ENCODE data around the gene TPPP3.

The TPPP3 gene

DNA sequence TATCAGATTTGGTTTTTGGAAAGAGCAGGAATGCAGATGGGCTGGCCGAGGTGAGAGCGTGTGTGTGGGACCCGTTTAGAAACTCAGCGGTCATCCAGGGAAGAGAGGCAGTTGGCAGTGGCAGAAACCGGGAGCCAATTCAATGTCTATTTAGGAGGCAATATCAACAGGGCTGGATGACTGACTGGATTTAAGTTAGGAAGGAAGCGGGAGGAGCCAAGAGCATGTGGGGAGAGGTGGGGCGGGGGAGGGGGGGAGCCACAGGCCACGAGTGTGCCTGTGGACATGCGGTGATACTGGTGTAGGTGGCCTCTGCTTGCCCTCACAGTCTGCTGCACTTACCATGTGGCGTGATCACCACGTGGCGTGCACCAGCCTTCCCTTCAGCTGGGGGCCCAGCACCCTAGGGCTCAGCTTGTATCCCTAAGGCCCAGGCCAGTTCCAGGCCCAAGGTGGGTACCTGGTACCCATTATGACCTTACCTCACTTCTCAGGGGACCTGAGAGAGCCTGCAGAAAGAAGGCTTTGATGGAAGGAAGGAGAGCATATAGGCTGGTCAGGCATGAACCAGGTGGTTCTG lies 10.8 kb upstream of the TPPP3 start:
- DNase-seq: no peak

DNA sequence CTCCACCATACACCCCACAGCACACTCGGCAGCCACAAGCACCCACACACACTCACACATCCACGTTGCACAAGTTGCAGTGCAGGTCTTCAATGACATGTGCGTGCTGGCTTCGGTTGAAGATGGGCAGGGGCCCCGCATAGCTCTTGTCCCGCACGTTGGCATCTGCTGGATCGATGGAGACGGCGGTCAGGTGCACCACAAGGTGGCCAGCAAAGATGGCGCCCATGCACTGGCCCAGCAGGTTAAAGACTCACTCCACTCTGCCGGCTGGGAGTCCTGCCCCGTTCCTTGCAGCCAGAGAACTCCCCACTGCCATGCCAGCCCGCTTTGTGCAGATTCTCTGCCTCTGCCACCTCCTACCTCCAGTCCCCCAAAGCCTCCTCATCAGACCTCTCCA lies 7.6 kb upstream of the TPPP3 start:
- DNase-seq: no peak

DNA sequence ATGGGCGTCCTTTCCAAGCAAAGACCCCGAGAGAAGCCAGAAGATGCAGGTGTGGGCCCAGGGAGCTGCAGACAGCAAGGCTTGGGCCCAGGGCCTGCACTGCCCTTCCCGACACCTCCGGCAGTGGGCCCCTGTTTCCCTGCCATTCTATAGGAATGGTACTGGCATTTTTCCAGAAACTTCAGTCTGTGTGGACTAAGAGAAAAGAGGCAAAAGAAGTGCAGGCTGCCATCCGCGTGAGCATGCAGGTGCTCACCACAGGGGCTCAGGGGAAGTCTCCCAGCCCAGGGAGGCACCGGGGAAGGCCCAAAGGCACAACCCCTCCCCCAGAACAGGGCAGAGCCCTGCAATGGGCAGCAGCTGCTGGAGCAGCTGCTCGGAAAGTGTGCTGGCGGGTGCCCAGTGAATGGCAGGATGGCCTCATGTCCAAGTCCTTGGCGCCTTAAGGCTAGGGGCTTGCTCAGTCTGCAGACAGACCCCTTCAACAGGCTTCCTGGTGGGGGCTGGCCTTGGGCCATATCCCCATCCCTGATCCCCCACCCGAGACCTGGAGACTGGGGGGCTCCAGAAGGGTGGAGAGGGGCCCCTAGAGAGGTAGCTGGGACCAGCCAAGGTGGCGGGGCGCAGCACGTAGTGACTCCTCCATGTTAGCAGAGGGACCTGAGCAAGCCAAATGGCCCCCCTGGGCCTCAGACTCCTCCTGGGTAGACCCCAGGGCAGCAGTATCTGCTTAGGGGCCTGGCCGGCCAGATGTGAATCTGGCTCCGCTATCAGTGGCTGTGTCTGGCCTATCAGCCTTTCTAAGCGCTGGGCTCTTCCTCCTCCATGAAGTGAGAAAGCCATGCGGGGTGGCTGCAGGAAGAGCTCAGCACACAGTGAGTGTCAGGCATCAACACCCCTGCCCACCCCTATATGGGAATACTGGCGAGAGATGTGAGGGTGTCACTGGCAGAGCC lies 6.7 kb upstream of the TPPP3 start:
- peak; percentile 14 for DNase-seq

DNA sequence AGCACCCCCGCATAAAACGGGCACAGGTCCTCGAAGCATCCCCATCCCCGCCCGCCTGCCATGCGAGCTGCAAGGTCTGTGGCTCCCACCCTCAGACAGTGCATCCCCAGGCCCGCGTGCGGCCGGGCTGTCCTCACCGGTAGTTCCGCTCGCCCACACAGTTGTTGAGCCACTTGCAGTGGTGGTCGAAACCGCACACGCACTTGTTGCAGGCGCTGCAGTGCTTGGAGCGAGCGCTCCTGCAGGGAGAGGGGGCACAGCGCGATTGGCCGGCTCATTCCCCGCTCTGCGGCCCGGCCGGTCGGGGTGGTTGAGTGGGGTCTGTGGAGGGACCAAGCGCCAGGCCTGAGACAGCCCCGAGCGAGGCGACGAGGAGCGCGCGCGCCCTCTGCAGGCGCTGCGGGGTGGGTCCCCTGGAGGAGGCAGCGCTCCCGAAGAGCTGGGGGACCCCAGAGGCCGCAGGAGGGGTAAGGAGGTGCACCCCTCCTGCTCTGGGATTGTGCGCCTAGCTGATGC lies 6.0 kb upstream of the TPPP3 start:
- DNase-seq: peak; percentile 18

DNA sequence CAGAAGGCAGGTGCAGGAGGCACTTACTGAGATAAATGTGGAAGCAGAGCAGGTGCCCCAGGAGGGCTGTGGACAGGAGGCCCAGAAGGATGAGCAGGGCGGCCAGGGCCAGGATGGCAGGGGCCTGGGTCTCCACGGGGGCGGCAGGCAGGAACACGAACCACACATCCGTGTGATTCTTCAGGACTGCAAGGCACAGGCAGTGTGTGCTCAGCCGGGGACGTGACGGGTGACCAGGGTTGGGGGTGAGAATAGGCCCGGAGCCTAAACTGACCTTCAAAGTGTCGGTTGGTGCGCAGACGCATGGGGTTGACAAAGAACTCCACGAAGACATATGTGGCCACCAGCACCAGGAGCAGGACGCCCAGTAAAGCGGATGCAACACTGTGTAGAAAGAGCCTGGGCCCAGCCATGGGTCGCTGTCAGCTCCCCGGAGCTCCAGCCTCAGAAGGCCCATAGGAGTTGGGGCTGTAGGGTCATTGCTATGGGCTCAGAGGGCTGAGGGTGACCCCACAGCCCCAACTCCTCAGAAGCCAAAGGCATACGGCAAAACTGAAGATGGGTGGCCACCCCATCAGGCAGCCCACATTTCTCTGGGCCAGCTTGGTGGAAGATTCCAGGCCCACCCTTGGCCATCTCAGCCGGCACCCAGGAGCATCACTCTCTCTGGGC lies 5.4 kb upstream of the TPPP3 start:
- DNase-seq: no peak

DNA sequence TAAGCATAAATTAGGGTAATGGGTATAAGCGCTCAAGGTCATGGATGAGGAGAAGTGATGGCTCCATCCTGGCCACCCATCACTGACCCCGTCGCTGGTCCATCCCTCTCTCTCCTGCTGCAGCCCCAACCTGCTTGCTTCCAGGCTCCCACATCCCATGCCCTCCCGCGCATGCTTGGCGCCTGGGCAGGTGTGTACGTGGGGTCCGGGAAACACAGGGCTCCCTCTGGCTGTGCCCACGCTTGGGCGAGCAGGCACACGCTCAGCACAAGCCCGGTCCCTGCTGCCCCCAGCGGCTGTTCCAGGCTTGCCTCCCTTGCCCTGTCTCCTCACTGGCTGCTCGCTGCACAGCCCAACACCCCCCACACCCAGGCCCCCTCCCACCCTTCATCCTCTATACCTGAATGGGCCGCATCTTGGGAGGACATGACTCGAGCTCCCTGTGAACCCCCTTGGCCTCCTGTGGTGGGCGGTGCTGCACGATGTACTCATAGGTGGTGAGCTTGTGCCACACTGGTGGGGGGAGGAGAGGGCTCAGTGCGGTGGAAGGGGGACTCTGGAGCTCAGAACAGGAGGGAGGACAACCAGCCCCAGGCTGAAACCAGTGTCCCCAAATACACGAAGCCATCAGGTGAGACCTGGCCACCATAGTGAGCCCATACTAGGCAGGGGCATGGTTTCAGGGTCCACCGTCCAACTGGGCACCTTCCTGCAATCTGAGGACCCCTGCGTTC lies 4.7 kb upstream of the TPPP3 start:
- no peak for DNase-seq

DNA sequence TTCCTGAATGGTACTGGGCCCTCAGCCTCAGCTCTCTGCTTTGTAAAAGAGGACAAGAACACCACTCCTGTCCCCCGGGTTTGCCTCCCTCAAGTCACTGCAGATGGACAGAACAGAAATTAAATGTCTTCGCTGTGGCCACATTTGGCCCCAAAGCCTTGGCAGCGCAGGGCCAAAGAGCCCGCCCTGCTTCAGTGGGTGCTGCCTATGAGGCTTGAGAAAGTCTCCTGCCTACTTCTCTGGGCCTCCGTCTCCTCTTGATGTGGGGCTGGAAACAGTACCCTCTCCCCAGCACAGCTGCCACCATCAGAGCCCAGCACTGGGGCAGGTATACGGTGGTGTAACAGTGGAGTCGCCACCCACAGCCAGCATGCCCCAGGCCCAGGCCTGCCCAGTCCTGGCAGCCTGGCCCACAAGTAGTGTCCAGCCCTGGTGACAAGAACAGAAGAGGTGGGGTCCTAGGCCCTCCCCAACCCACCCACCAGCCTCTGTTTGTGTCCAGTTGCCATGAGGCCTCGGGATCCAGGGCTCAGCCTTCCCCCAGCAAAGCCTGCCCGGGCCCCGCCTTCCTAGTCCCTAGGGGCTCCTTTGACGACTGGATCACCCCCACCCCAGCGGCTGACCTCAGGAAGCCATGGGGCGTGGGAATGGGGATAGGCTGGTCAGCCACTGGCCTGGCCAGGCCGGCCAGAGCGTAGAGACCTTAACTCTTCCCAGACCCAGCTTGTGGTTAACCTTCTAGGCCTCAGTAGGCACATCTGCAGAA lies 3.9 kb upstream of the TPPP3 start:
- no peak for DNase-seq

DNA sequence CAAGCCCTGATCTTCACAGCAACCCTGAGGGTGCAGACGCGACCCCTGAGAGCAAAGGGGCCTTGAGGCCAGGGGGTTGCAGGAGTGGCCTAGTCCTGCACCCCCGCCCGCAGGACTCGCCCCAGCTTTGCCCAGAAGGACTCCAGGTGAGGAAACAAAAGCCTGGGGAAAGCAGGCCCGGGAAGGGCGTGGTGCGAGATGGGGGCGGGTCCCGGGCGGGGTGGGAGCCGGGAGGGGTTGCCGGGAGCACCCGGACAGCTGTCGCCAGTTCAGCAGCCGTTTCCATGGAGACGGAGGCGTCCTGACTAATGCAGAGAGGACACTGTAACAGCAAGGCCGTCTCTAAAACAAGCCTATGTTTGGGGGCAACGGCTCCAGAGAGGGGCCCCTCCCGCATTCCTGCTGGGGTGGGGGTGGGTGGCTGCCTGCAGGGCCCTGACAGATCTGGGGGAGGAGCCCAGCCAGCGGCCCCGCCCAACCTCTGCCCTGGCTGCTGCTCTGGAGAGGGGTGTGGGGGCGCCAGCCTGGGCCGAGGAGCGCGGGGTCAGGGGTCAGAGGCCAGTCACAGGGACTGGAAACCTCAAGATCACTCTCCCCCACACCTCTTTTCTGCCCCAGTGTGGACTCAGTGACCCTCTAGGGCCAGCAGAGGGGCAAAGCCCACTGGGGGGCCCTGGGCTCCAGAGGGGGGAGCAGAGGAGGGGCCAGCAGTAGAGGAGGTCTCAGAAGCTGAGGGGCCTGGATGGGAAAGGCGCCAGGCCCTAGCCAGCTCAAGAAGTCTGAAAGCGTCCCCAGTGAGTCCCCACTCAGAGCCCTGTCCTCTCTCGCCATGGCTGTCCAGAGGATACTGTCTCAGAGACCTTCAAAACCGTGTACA lies 3.1 kb upstream of the TPPP3 start:
- peak; percentile 84 for DNase-seq

DNA sequence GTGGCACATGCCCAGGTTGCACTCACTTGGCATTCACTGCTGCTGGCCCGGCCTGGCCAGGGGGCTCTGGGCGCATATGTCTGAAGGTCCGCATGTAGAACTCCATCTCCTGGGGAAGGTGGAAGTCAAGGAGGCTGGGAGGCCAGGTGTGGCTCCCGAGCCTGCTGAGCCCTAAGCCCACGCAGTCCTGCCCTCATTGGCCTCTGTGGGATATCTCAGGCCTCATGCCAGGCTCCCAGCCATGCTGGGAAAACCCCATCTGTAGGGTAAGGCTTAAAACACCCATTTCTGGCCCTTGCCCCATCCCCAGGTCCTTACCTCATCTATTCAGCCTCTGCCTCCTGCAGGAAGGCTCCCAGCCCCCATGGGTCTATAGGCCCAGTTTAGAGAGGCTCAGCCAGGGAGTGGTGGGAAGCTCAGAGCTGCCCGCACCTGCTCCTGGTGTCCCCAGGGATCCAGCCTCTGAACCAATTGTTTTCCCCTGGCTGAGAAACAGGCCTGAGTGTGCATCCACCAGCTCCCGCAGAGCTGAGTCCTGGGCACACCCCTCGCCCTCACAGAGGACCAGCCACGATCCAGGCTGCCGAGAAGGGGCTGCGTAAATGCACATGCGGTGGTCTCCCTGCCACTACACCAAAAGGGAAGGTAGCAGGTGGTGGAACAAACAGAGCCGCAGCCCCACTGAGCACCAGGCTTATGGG lies 2.3 kb upstream of the TPPP3 start:
- no peak for DNase-seq

DNA sequence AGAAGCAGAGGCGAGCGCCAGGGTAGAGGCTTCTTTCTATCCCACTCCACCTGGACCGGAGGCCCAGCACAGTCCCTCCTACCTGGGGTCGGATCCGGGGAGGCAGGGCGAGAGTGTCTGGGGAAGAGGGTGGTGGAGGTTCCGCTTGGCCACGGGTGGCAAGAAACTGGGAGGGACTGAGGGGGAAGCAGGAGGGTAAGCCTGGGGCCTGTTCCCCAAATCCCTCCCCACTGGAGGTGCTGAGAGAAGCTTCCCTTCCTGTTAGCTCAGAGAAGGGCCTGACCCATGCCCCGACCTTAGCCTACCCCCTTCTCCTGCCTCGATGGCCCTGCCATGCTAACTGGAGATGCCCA lies 1.8 kb upstream of the TPPP3 start:
- no peak for DNase-seq

DNA sequence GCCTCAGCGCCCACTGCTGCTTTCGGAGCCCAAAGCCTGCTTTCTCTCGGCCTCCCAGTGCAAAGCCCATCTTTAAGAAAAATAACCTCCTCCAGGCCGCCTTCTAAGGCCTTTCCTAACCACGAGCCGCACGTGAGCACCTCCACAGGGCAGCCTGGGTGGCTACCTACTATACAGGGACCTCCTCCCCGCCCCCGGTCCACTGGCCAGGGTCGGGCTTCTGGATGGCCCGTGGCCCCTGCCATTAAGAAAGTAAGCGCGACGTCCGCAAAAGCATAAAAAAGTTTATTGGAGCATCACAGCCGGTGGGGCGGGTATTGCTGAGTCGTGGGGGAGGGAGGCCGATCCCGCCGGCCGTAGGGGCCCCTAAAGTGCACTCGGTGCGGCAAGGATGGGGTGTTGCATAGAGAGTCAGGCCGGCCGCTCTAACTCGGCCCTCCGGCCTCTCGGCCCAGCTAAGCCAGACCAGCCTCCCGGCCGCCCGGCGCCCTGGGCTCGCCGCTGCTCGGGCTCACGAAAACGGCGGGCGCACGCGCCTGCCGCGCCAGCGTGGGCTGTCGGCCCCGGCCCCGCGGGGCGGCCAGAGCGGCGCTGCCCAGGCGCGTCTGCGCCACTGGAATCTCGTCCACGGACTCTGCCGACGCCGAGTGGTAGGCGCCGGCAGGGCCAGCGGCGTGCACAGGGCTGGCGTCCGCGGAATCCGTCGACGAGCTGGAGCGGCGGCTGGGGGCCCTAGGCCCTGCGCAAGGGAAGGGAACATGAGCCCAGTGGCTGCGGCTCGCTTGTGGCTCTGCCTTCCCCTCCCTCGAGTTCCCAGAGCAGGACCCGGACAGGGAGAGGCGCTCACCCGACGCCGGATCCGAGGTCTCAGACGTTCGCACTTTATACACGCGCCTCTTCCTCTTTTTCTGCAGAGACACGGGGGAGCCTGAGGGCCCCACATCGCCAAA lies 1.1 kb upstream of the TPPP3 start:
- DNase-seq: no peak

DNA sequence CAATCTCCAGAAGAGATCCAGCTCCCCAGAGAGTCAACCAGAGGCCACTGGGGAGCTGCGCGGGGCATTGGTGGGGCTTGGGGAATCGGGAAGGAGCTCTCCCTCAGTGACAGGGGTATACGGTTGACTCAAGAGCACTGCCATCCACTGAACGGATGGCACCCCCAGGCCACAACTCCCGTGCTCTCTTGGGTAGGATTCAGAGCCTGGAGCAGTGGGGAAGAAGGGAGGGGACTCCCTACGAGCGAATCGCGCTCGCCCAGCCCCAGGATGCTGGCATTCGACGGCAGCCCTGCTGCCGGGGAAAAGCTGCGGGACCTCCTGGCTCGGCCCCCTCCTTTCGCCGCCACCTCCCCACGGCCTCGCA lies 473 bp upstream of the TPPP3 start:
- no peak for DNase-seq

DNA sequence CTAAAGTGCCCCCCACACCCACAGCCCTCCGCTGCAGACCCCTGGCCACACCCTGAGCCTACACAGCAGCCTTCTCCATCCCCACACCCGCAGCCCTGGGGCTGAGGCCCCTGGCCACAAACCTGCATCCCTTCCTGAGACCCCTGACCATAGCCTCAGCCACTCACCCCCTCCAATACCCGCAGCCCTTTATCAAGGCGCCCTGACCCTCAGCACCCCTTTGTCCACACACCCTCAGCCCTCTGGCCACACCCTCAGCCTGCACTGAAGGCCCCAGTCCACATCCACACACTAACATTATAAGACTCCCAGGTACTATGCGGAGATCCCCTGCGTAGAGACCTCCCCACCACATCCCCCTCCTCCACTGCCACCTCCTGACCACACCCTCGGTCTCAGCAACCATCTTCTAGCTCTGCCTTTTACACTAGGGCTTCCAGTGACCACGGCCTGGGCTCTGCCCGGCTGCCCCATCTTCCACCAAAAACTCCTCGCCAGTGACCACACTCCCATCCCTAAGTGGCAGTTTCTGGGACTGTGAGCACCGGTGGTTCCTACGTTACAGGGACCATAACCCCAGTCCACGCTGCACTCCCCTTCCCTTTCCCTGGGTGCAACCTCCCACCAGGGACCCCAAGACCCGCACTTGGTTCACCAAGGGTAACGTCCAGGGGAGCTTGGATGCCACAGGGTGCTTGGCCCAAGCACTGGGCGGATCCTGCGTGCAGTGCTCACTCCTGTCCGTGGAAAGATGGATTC lies 818 bp downstream of the TPPP3 start:
- DNase-seq: no peak

DNA sequence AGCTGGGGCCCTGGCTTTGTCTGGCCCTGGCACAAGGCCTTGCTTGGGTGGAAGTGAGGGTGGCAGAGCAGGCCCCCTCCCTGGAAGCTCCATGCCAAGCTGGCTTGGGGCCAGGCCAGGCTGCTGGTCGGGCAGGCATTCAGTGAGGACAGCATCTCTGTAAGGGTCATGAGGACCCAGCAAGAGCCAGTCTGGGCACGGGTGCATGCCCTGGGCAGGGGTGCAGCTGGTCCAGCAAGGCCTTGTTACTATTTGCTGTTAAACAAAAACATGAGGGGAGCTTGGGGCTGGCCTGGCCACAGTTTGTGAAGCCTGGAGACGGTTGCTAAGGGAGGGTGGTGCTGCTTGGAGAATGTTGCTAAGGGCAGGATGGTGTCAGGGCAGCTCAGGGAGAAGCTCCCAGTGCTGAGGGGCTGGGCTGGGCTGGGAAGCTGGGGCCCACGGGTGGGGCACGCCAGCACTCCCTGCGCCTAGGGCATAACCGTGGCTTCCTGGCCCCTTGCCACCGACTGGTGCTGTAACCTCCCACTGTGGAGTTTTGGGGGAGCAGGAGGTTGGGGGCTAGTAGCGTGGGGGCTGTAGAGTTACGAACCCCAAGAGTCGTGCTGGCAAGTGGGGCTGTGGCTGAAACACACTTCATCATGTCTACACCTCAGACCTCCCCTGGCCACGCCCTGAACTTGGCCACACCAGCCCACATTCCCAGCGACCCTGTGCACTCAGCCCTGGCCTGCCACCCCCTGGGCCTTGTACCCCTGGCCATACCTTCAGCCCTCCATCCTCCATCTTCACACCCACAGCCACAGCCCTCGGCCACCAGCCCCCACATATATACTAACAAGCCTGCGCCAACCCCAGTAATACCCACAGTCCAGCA lies 1.6 kb downstream of the TPPP3 start:
- DNase-seq: no peak

DNA sequence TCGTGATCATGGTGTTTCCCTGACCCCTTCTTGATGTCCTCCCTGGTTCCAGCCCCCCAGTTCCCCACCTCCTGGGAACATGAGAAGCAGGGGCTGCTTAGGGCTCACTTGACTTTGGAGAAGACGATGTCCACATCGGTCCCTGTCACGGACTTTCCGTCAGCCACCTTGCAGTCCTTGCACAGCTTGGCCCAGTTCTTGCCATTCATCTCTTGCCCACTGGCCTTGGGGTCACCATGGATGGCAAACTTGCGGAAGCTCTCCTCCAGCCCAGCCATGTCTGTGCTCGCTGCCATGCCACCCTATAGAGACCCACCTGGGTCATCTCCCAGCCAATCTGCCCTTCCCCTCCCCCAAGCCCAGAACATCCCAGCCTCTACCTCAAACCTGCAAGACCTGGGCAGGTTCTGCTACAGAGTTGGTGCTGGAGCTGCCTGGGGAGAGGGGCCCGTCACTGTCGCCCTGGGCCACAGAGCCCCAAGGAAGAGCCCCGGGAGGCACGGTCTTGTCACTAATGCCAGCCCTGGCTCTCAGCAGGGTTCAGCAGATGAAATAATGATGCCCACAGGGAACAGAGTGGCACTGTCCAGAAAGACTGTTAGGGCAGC lies 2.4 kb downstream of the TPPP3 start:
- no peak for DNase-seq

DNA sequence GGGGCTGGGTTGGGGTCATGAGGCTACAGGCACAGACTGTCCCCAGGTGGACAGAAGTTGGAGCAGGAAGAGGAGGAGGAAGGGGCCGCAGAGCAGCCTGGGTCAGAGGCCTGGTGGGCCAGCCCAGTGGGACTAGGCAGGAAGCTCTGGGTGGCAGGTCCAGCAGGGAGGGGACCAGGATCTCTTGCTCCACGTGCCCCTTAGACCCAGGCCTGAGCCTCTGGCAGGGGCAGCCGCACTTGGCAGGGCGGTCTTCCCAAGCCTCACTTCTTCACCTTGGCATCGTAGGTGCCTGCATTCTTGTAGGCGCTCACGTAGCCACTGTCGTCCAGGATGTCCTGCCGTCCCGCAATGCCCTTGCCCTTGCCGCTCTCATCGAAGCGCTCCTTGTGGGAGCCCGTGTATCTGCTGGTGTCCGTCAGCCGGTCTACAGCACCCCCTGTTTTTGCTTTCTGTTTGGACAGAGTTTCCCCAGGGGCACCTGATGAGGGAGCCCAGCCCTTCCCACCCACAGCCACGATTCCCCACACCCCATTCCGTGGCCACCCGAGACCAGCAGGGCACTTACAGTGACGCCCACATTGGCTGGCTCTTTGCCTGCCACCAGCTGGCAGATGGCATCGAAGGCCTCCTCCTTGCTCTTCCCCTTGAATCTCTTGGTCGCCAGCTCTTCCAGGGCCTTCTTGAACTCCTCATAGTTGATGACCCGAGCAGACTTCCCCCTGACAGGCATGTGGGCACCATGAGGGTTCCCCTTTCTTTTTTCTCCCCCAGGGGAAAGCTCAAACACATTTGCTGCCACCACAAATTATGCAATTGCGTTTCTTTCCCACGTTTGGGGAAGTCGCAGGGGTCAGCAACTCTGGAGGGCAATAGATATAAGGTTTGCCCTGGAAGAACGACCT lies 3.1 kb downstream of the TPPP3 start:
- no peak for DNase-seq

Data from fibroblast of skin of scalp (primary cell).